Left kidney (tissue), 1 donor: ENCODE results near the gene TMEM255A. TPM values are rescaled to one million over a fixed set of nuclear protein-coding genes. Genes with fewer than 3 reads are reported as not detected.

ENCODE experiments used
- polyA plus RNA-seq: library from polyadenylated mRNA; unstranded; fragments of 120-200 nt; gene quantifications from one replicate; pipeline ENCODE4 v1.2.1, GENCODE V29; 2013; ENCODE audit not compliant: insufficient read length

The TMEM255A gene
- polyA plus RNA-seq, 1 donor: 0.27 TPM

Other genes starting within 250 kb of the TMEM255A start
- not detected for gene RHOXF2B, start 233.8 kb downstream of the TMEM255A start, polyA plus RNA-seq
- 3.0 TPM for gene RHOXF1, start 195.5 kb downstream of the TMEM255A start, polyA plus RNA-seq
- gene RHOXF2, start 152.8 kb downstream of the TMEM255A start, polyA plus RNA-seq: 0.12 TPM
- gene ZBTB33, start 60.6 kb downstream of the TMEM255A start, polyA plus RNA-seq: 27.0 TPM
- 0.05 TPM for gene ATP1B4, start 50.6 kb upstream of the TMEM255A start, polyA plus RNA-seq
- 167 TPM for gene LAMP2, start 157.8 kb upstream of the TMEM255A start, polyA plus RNA-seq
- 86.6 TPM for gene CUL4B, start 249.5 kb upstream of the TMEM255A start, polyA plus RNA-seq